ENCODE results near the gene MYH9.

DNA sequence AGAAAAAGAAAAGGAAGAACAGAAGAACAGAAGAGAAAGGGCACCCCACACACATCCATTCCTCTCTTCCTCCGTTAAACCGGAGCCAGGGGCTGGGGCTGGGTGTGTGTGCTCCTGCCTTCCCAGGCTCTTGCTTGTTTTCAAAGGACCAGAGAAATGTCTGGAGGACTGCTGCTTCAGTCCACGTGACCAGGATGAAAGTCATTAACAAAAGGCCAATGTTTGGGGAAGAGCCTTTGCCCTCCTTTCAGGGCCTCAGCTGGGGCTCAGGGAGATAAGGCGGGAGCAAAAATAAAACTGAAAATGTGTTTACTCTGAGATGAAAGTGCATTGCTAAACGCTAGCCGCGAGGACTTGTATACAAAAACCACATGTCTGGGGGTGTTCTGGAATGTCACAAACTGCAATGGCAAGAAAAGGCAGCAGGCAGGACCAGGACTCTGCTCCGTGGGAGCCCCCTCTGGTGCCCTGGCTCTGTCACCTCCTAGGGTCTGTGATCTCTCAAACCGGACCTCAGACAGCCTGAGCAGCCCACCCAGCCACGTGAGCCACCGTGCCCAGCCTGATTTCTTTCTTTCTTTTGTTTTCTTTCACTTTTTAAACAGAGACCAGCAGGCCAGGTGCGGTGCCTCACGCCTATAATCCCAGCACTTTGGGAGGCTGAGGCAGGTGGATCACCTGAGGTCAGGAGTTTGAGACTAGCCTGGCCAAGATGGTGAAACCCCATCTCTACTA lies 31.6 kb upstream of the MYH9 start:
- TF ChIP-seq, protein P1, sequence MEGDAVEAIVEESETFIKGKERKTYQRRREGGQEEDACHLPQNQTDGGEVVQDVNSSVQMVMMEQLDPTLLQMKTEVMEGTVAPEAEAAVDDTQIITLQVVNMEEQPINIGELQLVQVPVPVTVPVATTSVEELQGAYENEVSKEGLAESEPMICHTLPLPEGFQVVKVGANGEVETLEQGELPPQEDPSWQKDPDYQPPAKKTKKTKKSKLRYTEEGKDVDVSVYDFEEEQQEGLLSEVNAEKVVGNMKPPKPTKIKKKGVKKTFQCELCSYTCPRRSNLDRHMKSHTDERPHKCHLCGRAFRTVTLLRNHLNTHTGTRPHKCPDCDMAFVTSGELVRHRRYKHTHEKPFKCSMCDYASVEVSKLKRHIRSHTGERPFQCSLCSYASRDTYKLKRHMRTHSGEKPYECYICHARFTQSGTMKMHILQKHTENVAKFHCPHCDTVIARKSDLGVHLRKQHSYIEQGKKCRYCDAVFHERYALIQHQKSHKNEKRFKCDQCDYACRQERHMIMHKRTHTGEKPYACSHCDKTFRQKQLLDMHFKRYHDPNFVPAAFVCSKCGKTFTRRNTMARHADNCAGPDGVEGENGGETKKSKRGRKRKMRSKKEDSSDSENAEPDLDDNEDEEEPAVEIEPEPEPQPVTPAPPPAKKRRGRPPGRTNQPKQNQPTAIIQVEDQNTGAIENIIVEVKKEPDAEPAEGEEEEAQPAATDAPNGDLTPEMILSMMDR (IDR thresholded peaks at IDR 0.05) = no peak
- no peak for TF ChIP-seq POLR2A (IDR thresholded peaks at IDR 0.05)

Measured in heart left ventricle (tissue), 13 donors.